HepG2 (cell line): ENCODE results near the gene GYPC. TPM values are rescaled to one million over a fixed set of nuclear protein-coding genes. Genes with fewer than 3 reads are reported as not detected.

Experiments
- ATAC-seq: fragments of 200-7000 bp; cut with Tn5 transposase; 3 replicates; pipeline ENCODE4 v1.9.1; 2020; ENCODE audit warnings: mild to moderate bottlenecking, moderate library complexity
- BruUV-seq: library from RNA; stranded (reverse); fragments of 400-500 nt; replicated peaks from 2 replicates; lab custom pipeline; 2021; lab: Mats Ljungman, UMichigan
- CTCF ChIA-PET: fragments of 300-600 bp; formaldehyde crosslinking; extraction: SDS; loops from one replicate; lab custom pipeline; 2021; ENCODE audit warnings: low total read pairs, inconsistent platforms, low intra/inter-chr PET ratio; lab: Yijun Ruan, JAX
- POLR2A ChIA-PET: fragments of 350-600 bp; sonication (Branson Sonifier 250); formaldehyde crosslinking; loops from one replicate; lab custom pipeline; 2020; ENCODE audit warnings: antibody characterized with exemption, inconsistent platforms; lab: Yijun Ruan, JAX
- DNase-seq: peaks from one replicate; pipeline ENCODE4 v3.0.0-alpha.2; 2015; ENCODE audit warnings: low spot score
- FAIRE-seq: peaks from 3 replicates; lab custom pipeline; 2011; peaks lifted over from hg19 to GRCh38; lab: Jason Lieb, UNC
- H2AFZ ChIP-seq: one replicate; pipeline ENCODE4 v1.6.1; 2011; ENCODE audit warnings: low read length, inconsistent platforms
- H3K27ac ChIP-seq: fragments of 300-600 bp; 3 replicates; pipeline ENCODE4 v1.8.0; 2011; ENCODE audit warnings: mixed run types, mild to moderate bottlenecking, mixed read lengths, low read length, inconsistent platforms; ENCODE audit not compliant: insufficient read depth; ENCODE audit errors: extremely low read length
- H3K27me3 ChIP-seq, 2 experiments: fragments of 200-600 bp in 1 of 2; 2 replicates in 1 of 2; 3 replicates in 1 of 2; pipeline versions ENCODE4 v1.6.0 to v1.8.0; 2011; ENCODE audit warnings: low read length in 2 of 2, mild to moderate bottlenecking in 2 of 2, moderate library complexity in 2 of 2, inconsistent platforms in 1 of 2; ENCODE audit not compliant: insufficient read depth in 2 of 2, control insufficient read depth in 1 of 2
- H3K36me3 ChIP-seq, 2 experiments: fragments of 200-600 bp in 1 of 2; replicated peaks in 1 of 2; 2 replicates in 1 of 2; 3 replicates in 1 of 2; pipeline versions ENCODE4 v1.5.1 to v1.8.0; 2011; ENCODE audit warnings: low read length in 2 of 2, inconsistent platforms in 1 of 2; ENCODE audit not compliant: insufficient read depth in 2 of 2, control insufficient read depth in 1 of 2
- H3K4me1 ChIP-seq: 2 replicates; pipeline ENCODE4 v1.5.1; 2012; ENCODE audit warnings: low read length, inconsistent platforms; ENCODE audit not compliant: insufficient read depth
- H3K4me2 ChIP-seq: 2 replicates; pipeline ENCODE4 v1.6.0; 2011; ENCODE audit warnings: low read depth, low read length, inconsistent platforms
- H3K4me3 ChIP-seq, 3 experiments: fragments of 200-600 bp in 1 of 3; sonication (generic), shearing (Covaris generic) in 1 of 3; replicated peaks in 1 of 3; 2 replicates each; pipeline ENCODE4 v1.5.1; 2011 to 2016; ENCODE audit warnings: low read length in 3 of 3, inconsistent platforms in 2 of 3, low read depth in 2 of 3, mild to moderate bottlenecking in 2 of 3, control low read depth in 1 of 3, mixed read lengths in 1 of 3; ENCODE audit not compliant: insufficient read depth in 1 of 3
- H3K79me2 ChIP-seq: one replicate; pipeline ENCODE4 v1.6.1; 2011; ENCODE audit warnings: low read length, inconsistent platforms; ENCODE audit not compliant: insufficient read depth
- H3K9ac ChIP-seq: 2 replicates; pipeline ENCODE4 v1.6.0; 2011; ENCODE audit warnings: mild to moderate bottlenecking, low read depth, low read length, inconsistent platforms; ENCODE audit not compliant: insufficient read depth
- H3K9me3 ChIP-seq: 2 replicates; pipeline ENCODE4 v1.5.1; 2012; ENCODE audit warnings: mild to moderate bottlenecking, low read length
- H4K20me1 ChIP-seq: 2 replicates; pipeline ENCODE4 v1.6.0; 2011; ENCODE audit warnings: inconsistent platforms, mild to moderate bottlenecking, low read length, moderate library complexity; ENCODE audit not compliant: insufficient read depth
- CEBPB ChIP-seq: IDR thresholded peaks from 2 replicates; pipeline ENCODE4 v1.6.1; 2011; ENCODE audit warnings: low read depth, low read length, improper control_type of control experiment, borderline replicate concordance
- RXRA ChIP-seq: sonication (generic); formaldehyde crosslinking; IDR thresholded peaks from 2 replicates; pipeline ENCODE4 v1.5.1; 2020; ENCODE audit warnings: missing genetic modification reagents
- SPEN ChIP-seq: sonication (generic); formaldehyde crosslinking; IDR thresholded peaks from 2 replicates; pipeline ENCODE4 v1.5.1; 2020; ENCODE audit warnings: low read depth, mild to moderate bottlenecking, missing genetic modification reagents
- TAF1 ChIP-seq: sonication (generic); formaldehyde crosslinking; IDR thresholded peaks from 2 replicates; pipeline ENCODE4 v1.4.0; 2020; ENCODE audit warnings: missing genetic modification reagents
- ZNF224 ChIP-seq: sonication (generic); formaldehyde crosslinking; IDR thresholded peaks from 2 replicates; pipeline ENCODE4 v1.5.0; 2020; ENCODE audit warnings: mild to moderate bottlenecking, missing genetic modification reagents
- ZNF251 ChIP-seq: sonication (generic); formaldehyde crosslinking; IDR thresholded peaks from 2 replicates; pipeline ENCODE4 v1.9.0; 2021; ENCODE audit warnings: mild to moderate bottlenecking, missing genetic modification reagents
- ZNF331 ChIP-seq: sonication (generic); formaldehyde crosslinking; IDR thresholded peaks from 2 replicates; pipeline ENCODE4 v1.4.0; 2020; ENCODE audit warnings: missing genetic modification reagents
- WGBS: methylation state at CpG from one replicate; pipeline ENCODE4 v1.1.6; 2017; ENCODE audit warnings: low lambda C conversion rate; 5-methylcytosine and 5-hydroxymethylcytosine counted together
- in situ Hi-C: cut with HindIII; loops from 2 replicates; pipeline ENCODE4 v1.10.0; 2017; ENCODE audit warnings: low pct_unique_long_range_greater_than_20kb; ENCODE audit not compliant: extremely low pct_ligation_motif_present
- intact Hi-C: fragments of 100-400 bp; cut with micrococcal nuclease; formaldehyde crosslinking; loops from one replicate; pipeline ENCODE4 v1.10.0; 2022; ENCODE audit not compliant: unreplicated experiment
- polyA plus RNA-seq, 8 experiments: library from polyadenylated mRNA; depleted of rRNA in 3 of 8; stranded (reverse) in 7 of 8; unstranded in 1 of 8; fragments of >200 nt; fragmentation: Illumina TruSeq in 4 of 8; extraction: Trizol in 4 of 8; gene quantifications; 2 replicates each; pipeline versions ENCODE4 v1.2.1 to v1.2.3, GENCODE V29; 2011 to 2016; ENCODE audit warnings: low read depth in 4 of 8, missing spikeins in 1 of 8, mixed read lengths in 1 of 8; ENCODE audit not compliant: insufficient read depth in 1 of 8
- total RNA-seq, 5 experiments: library from RNA; depleted of rRNA; stranded (reverse); fragments of >200 nt; fragmentation: Illumina TruSeq; extraction: Trizol; gene quantifications; 2 replicates each; pipeline ENCODE4 v1.2.3, GENCODE V29; 2016; ENCODE audit warnings: low read depth in 1 of 5
- TF ChIP-seq, protein P1 (sequence below): sonication (generic); formaldehyde crosslinking; IDR thresholded peaks from 2 replicates; pipeline ENCODE4 v1.4.0; 2020; ENCODE audit warnings: missing genetic modification reagents, low read depth, mild to moderate bottlenecking, borderline replicate concordance
- TF ChIP-seq, protein P2 (sequence below): sonication (generic); formaldehyde crosslinking; conservative IDR thresholded peaks from 2 replicates; pipeline ENCODE4 v1.4.0; 2020; ENCODE audit warnings: missing genetic modification reagents

Gene GYPC
- total and polyA plus RNA-seq, 2 of the 13 experiments (the other 11 are each of a cell fraction or from before 2014, with no cell fraction given): not detected

DNA sequence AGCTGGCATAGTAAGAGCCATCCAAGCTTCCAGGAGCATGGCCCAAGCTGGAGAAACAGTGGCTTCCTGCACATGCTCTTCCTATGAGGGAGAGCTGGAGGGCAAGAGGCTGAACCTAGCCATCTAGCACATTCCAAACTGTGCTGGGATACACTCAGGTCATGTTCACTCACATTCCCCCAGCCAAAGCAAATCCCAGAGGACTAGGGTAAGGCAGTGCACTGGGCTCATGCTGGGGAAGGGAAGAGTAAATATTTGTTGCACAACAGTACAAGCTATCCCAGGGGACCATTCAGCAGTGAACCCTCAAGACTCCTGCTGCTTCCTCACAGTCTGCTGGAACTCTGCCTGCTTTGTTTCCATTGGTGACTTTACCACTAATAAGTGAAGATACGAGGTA is 20.7 kb upstream of the GYPC start:
- H3K4me2 ChIP-seq: no peak overlapping the region
- ChIA-PET POLR2A (no interaction called here), CTCF (no interaction called here)
- in situ Hi-C loops: loop anchor here (25.0 kb wide), 1 partner anchor 398 kb away; no protein-coding TSS in a partner anchor
- peaks cover 2 to 18% of the 10 kb centered on the region in 2 experiments; a peak in 2 of 5 replicates for H3K27me3 ChIP-seq
- no peak overlapping the region for H3K4me3 ChIP-seq
- no peak overlapping the region for H3K9ac ChIP-seq
- no peaks in the 10 kb centered on the region for H4K20me1 ChIP-seq
- intact Hi-C loops: no loop called here
- no peaks in the 10 kb centered on the region for H3K36me3 ChIP-seq
- no peak; the same call in 2 of the 3 replicates for ATAC-seq
- H3K27ac ChIP-seq: no peak overlapping the region
- H2AFZ ChIP-seq: no peak overlapping the region
- no TSS peak for BruUV-seq
- H3K4me1 ChIP-seq: no peaks in the 10 kb centered on the region
- no peaks in the 10 kb centered on the region for H3K79me2 ChIP-seq
- WGBS: 4% methylated on average over 1 of the region's 1 CpG
- H3K9me3 ChIP-seq: no peaks in the 10 kb centered on the region
- no peak for FAIRE-seq
- TF ChIP-seq CEBPB (peak; percentile 40; the same call in 1 of the 2 replicates), ZNF331 (no peak)
- DNase-seq: no peak

DNA sequence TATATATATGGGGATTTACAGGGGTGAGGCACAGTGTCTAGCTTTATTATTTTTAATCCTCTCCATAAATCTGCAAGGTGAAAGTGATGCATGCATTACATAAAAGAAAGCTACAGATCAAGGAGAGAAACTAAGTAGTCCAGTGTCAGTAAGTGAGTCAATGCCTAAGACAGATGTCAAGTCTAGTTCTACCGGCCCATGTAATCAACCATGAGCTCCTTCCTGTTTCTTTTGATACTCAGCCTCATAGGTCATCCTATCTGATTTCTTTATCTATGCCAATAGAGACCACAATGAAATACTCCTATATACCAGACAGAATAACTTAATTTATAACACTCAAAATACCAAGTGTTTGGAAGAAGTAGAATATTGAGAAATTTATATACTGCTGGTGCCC is 20.2 kb upstream of the GYPC start:
- ChIA-PET POLR2A (no interaction called here), CTCF (no interaction called here)
- ATAC-seq (no peak), FAIRE-seq (no peak), DNase-seq (no peak)
- Histone ChIP-seq H4K20me1 (no peaks in the 10 kb centered on the region), H3K27ac (no peak overlapping the region), H3K36me3 (no peaks in the 10 kb centered on the region), H3K4me3 (no peak overlapping the region), H3K9ac (no peak overlapping the region), H3K27me3 (peaks cover 2 to 18% of the 10 kb centered on the region in 2 experiments; a peak in 2 of 5 replicates), H3K9me3 (no peaks in the 10 kb centered on the region), H3K4me1 (no peaks in the 10 kb centered on the region), H3K4me2 (no peak overlapping the region), H2AFZ (no peak overlapping the region), H3K79me2 (no peaks in the 10 kb centered on the region)
- intact Hi-C loops (no loop called here), in situ Hi-C loops (loop anchor here (25.0 kb wide), 1 partner anchor 398 kb away; no protein-coding TSS in a partner anchor)
- BruUV-seq: no TSS peak
- 0% methylated on average over 1 of the region's 1 CpG for WGBS
- TF ChIP-seq ZNF224 (CRISPR knock-in tag): no peak
- TF ChIP-seq, protein P1, sequence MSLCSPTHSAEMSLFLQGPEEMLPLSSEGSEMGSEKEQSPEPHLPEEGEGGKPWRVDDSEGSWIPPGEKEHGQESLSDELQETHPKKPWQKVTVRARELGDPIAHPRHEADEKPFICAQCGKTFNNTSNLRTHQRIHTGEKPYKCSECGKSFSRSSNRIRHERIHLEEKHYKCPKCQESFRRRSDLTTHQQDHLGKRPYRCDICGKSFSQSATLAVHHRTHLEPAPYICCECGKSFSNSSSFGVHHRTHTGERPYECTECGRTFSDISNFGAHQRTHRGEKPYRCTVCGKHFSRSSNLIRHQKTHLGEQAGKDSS (CRISPR knock-in tag): no peak
- TF ChIP-seq, protein P2, sequence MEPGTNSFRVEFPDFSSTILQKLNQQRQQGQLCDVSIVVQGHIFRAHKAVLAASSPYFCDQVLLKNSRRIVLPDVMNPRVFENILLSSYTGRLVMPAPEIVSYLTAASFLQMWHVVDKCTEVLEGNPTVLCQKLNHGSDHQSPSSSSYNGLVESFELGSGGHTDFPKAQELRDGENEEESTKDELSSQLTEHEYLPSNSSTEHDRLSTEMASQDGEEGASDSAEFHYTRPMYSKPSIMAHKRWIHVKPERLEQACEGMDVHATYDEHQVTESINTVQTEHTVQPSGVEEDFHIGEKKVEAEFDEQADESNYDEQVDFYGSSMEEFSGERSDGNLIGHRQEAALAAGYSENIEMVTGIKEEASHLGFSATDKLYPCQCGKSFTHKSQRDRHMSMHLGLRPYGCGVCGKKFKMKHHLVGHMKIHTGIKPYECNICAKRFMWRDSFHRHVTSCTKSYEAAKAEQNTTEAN: no peak
- TF ChIP-seq SPEN: no peak
- no peak for TF ChIP-seq ZNF251 (CRISPR knock-in tag)
- no peak for TF ChIP-seq TAF1 (CRISPR knock-in tag)
- TF ChIP-seq RXRA (CRISPR knock-in tag): no peak
